RPMI8226 (cell line): Measurements from ENCODE around the gene VARS1.
"Not testable (repeated sequence)": the region's sequence is repeated elsewhere in the genome, so short reads cannot be mapped to it uniquely, and the experiment has no call there.

Experiments used
- DNase-seq: peaks from one replicate; pipeline ENCODE4 v3.0.0-alpha.2; 2015

The VARS1 gene

DNA sequence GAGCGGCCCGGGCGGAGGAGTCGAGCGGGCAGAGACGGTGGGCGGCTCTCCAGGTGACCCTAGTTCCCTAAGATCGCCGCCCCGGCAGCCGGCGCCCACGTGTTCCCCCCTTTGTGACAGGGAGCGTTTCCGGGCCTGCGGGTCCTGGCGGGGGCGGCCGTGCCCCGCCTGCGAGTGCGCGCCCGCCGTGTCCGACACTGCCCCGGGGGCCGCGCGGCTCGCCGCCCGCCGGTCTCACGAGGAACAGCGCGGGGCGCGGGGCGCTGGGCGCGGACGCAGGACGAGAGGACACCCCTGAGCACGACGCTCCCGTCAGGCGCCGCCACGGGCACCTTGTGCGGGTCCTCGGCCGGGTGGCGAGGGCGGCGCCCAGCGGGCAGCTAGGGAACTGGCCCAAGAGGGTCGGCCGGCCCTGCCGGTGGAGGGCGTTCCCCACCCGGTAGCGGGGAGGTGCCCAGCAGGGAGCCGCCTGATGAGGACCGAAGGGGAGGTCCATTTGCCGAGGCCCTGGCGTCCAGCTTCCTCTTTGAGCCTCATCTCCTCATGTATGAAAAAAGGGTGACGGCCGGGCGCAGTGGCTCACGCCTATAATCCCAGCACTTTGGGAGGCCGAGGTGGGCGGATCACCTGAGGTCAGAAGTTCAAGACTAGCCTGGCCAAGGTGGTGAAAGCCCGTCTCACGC, at the start of gene VARS1:
Gene VARS1 (minus strand): TSS at position 137 of the 683 bp plus-strand sequence. CDS start 535 bp downstream, outside the sequence.
- DNase-seq: peak; percentile 96

- DNase-seq: no peak
These were observed 49.0 kb upstream of the VARS1 start for GRCh38 chr6:31844507-31844906.

DNA sequence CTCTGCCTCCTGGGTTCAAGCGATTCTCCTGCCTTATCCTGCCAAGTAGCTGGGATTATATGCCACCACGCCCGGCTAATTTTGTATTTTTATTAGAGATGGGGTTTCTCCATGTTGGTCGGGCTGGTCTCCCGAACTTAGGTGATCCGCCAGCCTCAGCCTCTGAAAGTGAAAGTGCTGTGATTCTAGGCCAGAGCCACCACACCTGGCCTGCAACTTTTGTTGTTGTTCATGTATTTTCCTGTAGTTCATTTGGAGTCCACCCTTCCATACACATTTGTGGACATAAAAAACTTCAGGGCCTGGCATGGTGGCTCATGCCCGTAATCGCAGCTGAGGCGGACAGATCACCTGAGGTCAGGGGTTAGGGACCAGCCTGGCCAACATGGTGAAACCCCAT, 46.5 kb upstream of the VARS1 start:
- peak; percentile 70 for DNase-seq

DNA sequence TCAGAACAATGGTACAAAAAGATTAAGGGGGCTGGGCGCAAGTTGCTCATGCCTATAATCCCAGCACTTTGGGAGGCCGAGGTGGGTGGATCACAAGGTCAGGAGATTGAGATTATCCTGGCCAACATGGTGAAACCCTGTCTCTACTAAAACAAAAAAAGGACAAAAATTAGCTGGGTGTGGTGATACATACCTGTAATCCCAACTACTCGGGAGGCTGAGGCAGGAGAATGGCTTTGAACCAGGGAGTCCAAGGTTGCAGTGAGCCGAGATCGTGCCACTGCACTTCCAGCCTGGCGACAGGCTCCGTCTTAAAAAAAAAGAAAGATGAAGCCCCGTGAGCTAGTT, 44.2 kb upstream of the VARS1 start:
- not testable (repeated sequence) for DNase-seq

GRCh38 chr6:31838968-31839367, 43.4 kb upstream of the VARS1 start:
- DNase-seq: no peak

DNA sequence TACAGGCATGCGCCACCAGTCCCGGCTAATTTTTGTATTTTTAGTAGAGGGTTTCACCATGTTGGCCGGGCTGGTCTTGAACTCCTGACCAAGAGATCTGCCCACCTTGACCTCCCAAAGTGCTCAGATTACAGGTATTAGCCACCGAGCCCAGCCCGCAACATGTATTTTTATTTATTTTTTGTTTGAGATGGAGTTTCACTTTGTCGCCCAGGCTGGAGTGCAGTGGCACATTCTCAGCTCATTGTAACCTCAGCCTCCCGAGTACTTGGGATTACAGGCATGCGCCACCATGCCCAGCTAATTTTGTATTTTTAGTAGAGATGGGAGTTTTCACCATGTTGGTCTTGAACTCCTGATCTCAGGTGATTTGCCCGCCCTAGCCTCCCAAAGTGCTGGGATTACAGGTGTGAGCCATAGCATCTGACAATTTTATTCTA, 42.6 kb upstream of the VARS1 start:
- DNase-seq: not testable (repeated sequence)

DNA sequence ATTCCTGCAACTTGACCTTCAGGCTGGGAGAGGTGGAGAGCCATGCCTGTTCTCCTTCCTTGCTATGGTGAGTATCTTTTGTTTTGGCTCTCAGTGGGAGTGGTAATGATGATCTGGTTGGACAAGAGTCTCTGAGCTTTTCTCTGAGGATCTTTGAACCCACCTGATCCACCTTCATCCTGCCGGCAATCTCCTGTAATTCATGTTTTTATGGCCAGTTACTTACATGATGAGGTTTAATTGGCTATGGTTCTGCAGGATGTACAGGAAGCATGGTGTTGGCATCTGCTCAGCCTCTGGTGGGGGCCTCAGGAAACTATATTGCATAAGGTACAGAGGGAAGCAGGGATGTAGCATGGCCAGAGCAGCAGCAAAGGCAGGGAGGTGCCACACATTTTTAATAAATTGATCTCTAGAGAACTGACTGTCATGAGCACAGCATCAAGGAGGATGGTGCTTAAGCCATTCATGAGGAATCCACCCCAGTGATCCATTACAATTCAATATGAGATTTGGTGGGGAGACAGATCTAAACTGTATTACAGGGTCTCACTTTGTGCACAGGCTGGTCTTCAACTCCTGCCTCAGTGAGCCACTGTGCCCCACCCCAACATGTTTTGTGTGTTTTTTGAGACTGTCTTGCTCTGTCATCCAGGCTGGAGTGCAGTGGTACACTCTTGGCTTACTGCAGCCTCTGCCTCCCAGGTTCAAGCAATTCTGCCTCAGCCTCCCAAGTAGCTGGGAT, 42.0 kb upstream of the VARS1 start:
- DNase-seq: no peak

DNA sequence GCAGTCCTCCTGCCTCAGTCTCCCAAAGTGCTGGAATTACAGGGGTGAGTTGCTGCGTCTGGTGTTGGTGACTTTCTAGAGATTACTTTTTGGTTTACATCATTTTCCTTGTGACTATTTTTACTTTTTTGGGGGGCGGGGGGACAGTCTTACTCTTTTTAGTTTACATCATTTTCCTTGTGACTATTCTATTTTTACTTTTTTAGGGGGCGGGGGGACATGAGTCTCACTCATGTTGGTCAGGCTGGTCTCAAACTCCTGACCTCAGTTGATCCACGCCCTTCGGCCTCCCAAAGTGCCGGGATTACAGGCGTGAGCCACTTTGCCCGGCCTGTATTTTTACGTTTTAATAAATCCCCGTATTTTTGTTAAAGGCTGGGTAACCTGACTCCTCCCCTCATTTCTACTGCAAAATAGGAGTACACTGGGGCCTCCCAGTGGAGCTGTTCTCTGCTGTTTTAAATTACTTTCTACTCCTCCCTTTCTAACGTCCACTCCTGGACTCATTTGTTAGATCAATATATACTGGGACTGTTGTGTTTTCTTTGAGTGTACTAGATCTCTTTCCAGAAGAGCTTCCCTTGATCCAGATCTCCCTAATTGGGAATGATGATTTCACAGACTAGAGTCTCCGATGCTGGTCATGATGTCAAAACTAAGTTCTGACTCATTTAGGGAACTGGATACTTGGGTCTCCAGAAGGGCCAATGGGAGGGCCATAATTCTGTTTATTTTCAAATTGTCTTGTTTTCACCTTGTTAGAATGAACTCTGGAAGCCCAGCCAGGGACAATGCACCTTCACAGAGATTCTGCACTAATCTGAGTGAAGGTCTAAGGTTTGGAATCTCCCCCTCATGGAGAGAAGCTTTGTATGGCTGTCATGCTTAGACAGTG, 41.2 kb upstream of the VARS1 start:
- peak; percentile 41 for DNase-seq

GRCh38 chr6:31836047-31836473, 40.5 kb upstream of the VARS1 start:
- no peak for DNase-seq

GRCh38 chr6:31834367-31835250, 39.1 kb upstream of the VARS1 start:
- DNase-seq: peak; percentile 92

DNA sequence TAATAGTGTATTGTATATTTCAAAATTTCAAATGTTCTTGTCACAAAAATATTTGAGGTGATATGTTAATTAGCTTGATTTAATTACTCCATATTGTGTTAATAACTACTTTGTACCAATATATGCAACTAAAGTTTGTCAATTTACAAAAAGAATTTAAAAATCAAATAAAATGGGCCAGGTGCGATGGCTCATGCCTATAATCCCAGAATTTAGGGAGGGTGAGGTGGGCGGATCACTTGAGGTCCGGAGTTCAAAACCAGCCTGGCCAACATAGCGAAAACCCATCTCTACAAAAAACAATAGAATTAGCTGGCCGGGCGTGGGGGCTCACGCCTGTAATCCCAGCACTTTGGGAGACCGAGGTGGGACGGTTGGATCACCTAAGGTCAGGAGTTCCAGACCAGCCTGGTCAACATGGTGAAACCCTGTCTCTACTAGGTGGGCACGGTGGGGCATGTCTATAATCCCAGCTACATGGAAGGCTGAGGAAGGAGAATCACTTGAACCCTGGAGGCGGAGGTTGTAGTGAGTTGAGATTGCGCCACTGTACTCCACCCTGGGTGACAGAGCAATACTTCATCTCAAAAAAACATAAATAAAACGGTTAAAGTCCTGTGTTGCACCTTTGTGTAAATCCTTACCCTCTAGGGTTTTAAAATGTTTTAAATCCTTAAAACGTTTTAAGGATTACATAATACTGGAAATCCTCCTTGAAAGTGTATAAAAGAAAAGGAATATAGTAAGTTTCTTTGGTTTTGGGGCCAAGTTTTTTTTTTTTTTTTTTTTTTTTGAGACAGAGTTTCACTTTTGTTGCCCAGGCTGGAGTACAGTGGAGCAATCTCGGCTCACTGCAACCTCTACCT, 36.0 kb upstream of the VARS1 start:
- no peak for DNase-seq

DNA sequence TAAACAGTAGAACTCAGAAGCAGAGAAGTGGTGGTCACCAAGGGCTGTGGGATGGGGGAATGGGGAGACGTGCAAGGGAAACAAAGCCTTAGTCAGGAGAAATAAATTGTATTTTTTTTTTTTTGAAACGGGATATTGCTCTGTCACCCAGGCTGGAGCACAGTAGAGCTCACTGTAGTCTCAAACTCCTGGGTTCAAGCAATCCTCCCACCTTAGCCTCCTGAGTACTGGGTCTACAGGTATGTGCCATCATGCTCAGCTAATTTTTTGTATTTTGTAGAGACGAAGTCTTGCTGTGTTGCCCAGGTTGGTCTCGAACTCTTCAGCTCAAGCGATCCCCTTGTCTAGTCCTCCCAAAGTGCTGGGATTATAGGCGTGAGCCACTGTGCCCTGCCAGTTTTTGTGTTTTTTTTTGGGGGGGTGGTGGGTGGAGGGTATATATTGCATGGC, 35.4 kb upstream of the VARS1 start:
- peak; percentile 19 for DNase-seq

GRCh38 chr6:31829633-31830283, 34.2 kb upstream of the VARS1 start:
- peak; percentile 41 for DNase-seq

- peak; percentile 99 for DNase-seq
These were observed 31.9 kb upstream of the VARS1 start, which contains the start of gene HSPA1B for GRCh38 chr6:31827286-31828079. Gene HSPA1B, plus strand, starts transcription at chr6:31827738. Its CDS starts 213 bp downstream, at chr6:31827951.

DNA sequence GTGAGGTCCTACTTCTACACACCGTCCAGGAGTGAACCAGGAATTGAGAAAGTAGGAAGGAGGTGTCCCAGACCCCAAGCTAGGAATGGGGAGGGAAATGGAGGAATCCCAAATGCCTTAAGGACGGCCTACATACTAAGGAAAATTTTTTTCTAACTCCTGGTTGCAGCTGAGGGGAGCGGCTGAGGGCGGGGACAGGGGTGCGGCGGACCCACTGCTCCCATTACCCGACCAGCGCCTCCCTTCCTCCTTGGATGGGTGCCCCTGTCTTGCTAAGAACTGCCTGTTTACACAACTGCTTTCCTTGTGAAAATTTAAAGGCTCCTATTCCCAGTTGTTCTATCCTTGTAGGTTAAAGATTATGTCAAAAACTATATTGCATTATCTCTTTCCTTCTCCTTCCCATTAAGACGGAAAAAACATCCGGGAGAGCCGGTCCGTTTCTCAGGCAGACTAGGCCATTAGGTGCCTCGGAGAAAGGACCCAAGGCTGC, 31.3 kb upstream of the VARS1 start:
- peak; percentile 80 for DNase-seq

- DNase-seq: no peak
These were observed 30.0 kb upstream of the VARS1 start for GRCh38 chr6:31825553-31825952.

- DNase-seq: not testable (repeated sequence)
These were observed 28.1 kb upstream of the VARS1 start for GRCh38 chr6:31823592-31824196.

GRCh38 chr6:31822036-31822821, 26.7 kb upstream of the VARS1 start:
- peak; percentile 94 for DNase-seq
